Stomach (tissue), 9 donors: ENCODE results near the gene CDK2AP2. TPM values are rescaled to one million over a fixed set of nuclear protein-coding genes. Genes with fewer than 3 reads are reported as not detected.

Experiments
- DNase-seq, 2 donors: peaks; one replicate each; pipeline versions ENCODE4 v3.0.0 to v3.0.0-alpha.2; 2013 to 2019
- H3K27ac ChIP-seq, 5 donors: fragments of 200-600 bp in 4 of 5; sonication (generic) in 4 of 5; one replicate each; pipeline ENCODE4 v1.5.1; 2013 to 2019; ENCODE audit warnings: mild to moderate bottlenecking in 1 of 5, moderate library complexity in 1 of 5
- H3K27me3 ChIP-seq, 3 donors: fragments of 200-600 bp; sonication (generic); one replicate each; pipeline ENCODE4 v1.5.1; 2017 to 2019; ENCODE audit warnings: mixed run types in 1 of 3
- H3K36me3 ChIP-seq, 4 donors: fragments of 200-600 bp; sonication (generic); 1 replicate in 3 of 4; 2 replicates in 1 of 4; pipeline ENCODE4 v1.5.1; 2016 to 2019
- H3K4me1 ChIP-seq, 4 donors: fragments of 200-600 bp; sonication (generic); one replicate each; pipeline ENCODE4 v1.5.1; 2016 to 2019
- H3K4me3 ChIP-seq, 4 donors: fragments of 200-600 bp; sonication (generic) in 3 of 4; one replicate each; pipeline ENCODE4 v1.5.1; 2016 to 2019; ENCODE audit warnings: mild to moderate bottlenecking in 1 of 4
- H3K9me3 ChIP-seq, 4 donors: fragments of 200-600 bp; sonication (generic); one replicate each; pipeline ENCODE4 v1.5.1; 2016 to 2019
- EP300 ChIP-seq: sonication (generic); formaldehyde crosslinking; IDR thresholded peaks from one replicate; pipeline ENCODE4 v1.6.1; 2017; ENCODE audit warnings: antibody characterized with exemption
- POLR2A ChIP-seq, 4 donors: fragments of 450-650 bp; IDR thresholded peaks; one replicate each; pipeline ENCODE4 v1.6.1; 2016; ENCODE audit warnings: antibody characterized with exemption in 4 of 4, control low read depth in 2 of 4, mild to moderate bottlenecking in 1 of 4, moderate library complexity in 1 of 4
- POLR2AphosphoS5 ChIP-seq, 3 donors: sonication (generic); formaldehyde crosslinking; IDR thresholded peaks; one replicate each; pipeline ENCODE4 v1.6.1; 2016; ENCODE audit warnings: antibody characterized with exemption in 3 of 3
- WGBS, 5 donors: extraction: QIAGEN DNeasy Blood & Tissue Kit in 3 of 5; methylation state at CpG; one replicate each; pipeline versions ENCODE4 v1.1.5 to v1.1.7; 2013 to 2018; 5-methylcytosine and 5-hydroxymethylcytosine counted together
- intact Hi-C: fragments of 100-400 bp; cut with DNase I; formaldehyde crosslinking; loops from one replicate; pipeline ENCODE4 v1.15.1; 2023; ENCODE audit warnings: low total_unique reads
- polyA plus RNA-seq, 3 donors: library from polyadenylated mRNA; stranded (reverse); fragments of 200-250 nt; gene quantifications; one replicate each; pipeline ENCODE4 v1.2.3, GENCODE V29; 2013
- small RNA-seq, 4 donors: library from RNA; depleted of rRNA; stranded (forward); fragments of <200 nt; gene quantifications; one replicate each; pipeline ENCODE3, GENCODE V24; 2016
- total RNA-seq, 5 donors: library from RNA; depleted of rRNA; stranded (reverse); fragments of >200 nt; gene quantifications; one replicate each; pipeline versions ENCODE4 v1.1.0 to v1.2.3, GENCODE V29; 2014 to 2016
- TF ChIP-seq, protein P1 (sequence below), 7 experiments: fragments of 450-650 bp in 4 of 7; fragments of 200-600 bp in 3 of 7; sonication (generic) in 3 of 7; IDR thresholded peaks; one replicate each; pipeline ENCODE4 v1.5.1; 2016 to 2019; ENCODE audit warnings: antibody characterized with exemption in 7 of 7, control low read depth in 2 of 7, mild to moderate bottlenecking in 1 of 7
- donor health status: healthy with polysubstance abuse.
- donor health status: Bipolar disorder and iron deficiency.
- donor health status: healthy.

Gene CDK2AP2
- total and polyA plus RNA-seq, 8 donors, result 8.3 to 95.9 (median 62.3) TPM

DNA sequence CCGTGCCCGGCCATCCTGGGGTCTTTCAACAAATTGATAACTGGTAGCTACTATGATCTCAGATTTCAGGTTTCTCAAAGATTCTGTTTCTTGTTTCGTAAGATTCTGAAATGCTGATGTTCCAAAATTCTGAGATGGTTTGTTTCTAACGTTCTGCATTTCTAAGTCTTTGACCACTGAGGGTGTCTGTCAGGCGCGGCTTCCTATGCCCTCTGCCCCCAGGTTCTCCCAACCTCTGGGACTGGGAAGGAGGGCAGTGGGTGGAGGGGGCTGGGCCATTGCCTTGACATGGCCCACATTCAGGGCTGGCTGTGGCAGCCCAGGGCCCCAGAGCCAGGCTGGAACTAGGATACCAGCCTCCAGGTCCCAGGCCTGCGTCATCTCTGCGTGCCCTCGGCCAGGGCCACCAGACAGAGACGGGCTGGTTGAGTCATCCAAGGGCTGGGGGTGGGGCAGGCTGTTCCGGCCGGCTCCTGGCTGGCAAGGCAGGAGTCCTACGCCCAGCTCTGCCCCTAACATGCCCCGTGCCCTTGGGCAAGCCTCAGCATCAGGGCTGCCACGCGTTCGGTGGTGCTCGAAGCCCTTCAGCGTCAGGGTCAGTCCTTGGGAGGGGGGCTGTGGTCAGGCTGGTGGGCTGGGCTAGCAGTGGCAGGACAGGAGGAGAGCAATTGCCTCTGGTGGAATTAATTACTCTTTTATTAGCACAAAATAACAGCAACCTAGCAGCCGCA is 44.1 kb downstream of the CDK2AP2 start:
- H3K27me3 ChIP-seq, result no peaks in the 10 kb centered on the region
- 69 to 84% (median 80%) methylated on average over 12 to 20 of the region's 20 CpGs for WGBS, 5 donors
- H3K36me3 ChIP-seq, result peaks cover 0 to 5% (median 2%) of the 10 kb centered on the region in 4 donors
- intact Hi-C loops, result no loop called here
- peak overlapping the region; percentile 54 to 69 (median 60) for H3K4me3 ChIP-seq
- peak overlapping the region; percentile 79 to 96 (median 94) for H3K27ac ChIP-seq
- DNase-seq, result peak; percentile 48 to 54
- H3K9me3 ChIP-seq, result no peaks in the 10 kb centered on the region
- TF ChIP-seq POLR2AphosphoS5 (IDR thresholded peaks at IDR 0.05), result peak in 2 of 3 donors; percentile 27 to 36
- no peak for TF ChIP-seq POLR2A (IDR thresholded peaks at IDR 0.05)
- TF ChIP-seq, protein P1, sequence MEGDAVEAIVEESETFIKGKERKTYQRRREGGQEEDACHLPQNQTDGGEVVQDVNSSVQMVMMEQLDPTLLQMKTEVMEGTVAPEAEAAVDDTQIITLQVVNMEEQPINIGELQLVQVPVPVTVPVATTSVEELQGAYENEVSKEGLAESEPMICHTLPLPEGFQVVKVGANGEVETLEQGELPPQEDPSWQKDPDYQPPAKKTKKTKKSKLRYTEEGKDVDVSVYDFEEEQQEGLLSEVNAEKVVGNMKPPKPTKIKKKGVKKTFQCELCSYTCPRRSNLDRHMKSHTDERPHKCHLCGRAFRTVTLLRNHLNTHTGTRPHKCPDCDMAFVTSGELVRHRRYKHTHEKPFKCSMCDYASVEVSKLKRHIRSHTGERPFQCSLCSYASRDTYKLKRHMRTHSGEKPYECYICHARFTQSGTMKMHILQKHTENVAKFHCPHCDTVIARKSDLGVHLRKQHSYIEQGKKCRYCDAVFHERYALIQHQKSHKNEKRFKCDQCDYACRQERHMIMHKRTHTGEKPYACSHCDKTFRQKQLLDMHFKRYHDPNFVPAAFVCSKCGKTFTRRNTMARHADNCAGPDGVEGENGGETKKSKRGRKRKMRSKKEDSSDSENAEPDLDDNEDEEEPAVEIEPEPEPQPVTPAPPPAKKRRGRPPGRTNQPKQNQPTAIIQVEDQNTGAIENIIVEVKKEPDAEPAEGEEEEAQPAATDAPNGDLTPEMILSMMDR (IDR thresholded peaks at IDR 0.05), result no peak
- peaks cover 31 to 49% (median 47%) of the 10 kb centered on the region in 4 donors for H3K4me1 ChIP-seq

DNA sequence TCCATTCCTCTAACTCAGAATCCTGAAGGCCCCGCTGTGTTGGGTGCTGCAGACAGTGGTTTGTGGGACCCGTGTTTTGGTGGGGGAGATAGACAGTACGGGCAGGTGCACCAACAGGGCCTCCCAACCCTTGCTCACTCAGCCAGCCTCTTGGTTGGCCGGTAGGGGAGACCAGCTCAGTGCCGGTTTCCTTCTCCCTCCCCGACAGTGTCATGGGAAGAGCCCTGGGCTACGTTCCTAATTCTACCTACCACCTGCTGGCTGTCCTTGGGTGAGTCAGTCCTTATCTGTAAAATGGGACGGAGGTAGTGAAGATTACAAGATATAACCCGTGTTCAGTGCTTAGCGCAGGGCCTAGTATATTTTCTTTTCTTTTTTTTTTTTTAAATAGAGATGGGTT is 44.8 kb downstream of the CDK2AP2 start:
- intact Hi-C loops, result no loop called here
- TF ChIP-seq, protein P1 (IDR thresholded peaks at IDR 0.05), result no peak
- TF ChIP-seq POLR2AphosphoS5 (IDR thresholded peaks at IDR 0.05) (no peak), POLR2A (IDR thresholded peaks at IDR 0.05) (no peak), EP300 (no peak)
- H3K36me3 ChIP-seq, result peaks cover 0 to 5% (median 2%) of the 10 kb centered on the region in 4 donors
- H3K27ac ChIP-seq, result peak overlapping the region in 2 of 5 donors; percentile 94 to 96
- 82 to 91% (median 85%) methylated on average over 8 to 10 of the region's 10 CpGs for WGBS, 5 donors
- H3K27me3 ChIP-seq, result no peaks in the 10 kb centered on the region
- no peak overlapping the region for H3K4me3 ChIP-seq
- no peak for DNase-seq
- H3K4me1 ChIP-seq, result peaks cover 28 to 45% (median 43%) of the 10 kb centered on the region in 4 donors
- no peaks in the 10 kb centered on the region for H3K9me3 ChIP-seq

DNA sequence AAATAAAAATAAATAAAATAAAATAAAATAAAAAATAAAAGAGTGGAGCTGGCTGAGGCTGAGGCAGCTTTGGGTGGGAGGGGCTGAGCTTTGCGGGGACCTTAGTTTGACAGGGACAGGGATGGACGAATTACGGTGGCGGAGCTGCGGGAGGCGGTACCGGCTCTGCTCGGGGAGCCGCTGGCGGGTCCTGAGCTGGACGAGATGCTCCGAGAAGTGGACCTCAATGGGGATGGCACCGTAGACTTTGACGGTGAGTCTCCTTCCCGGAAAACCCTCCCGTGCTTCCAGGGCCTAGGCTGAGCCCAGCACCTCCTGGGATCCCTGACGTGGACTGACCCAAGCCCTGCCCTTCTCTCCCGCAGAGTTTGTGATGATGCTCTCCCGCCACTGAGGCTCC is 49.7 kb downstream of the CDK2AP2 start:
- no peak for DNase-seq
- Histone ChIP-seq H3K27ac (no peak overlapping the region), H3K9me3 (no peaks in the 10 kb centered on the region), H3K4me1 (peaks cover 0 to under 1% (median 0%) of the 10 kb centered on the region in 4 donors), H3K36me3 (no peaks in the 10 kb centered on the region), H3K4me3 (no peak overlapping the region), H3K27me3 (no peaks in the 10 kb centered on the region)
- intact Hi-C loops, result no loop called here
- TF ChIP-seq EP300 (no peak), POLR2AphosphoS5 (IDR thresholded peaks at IDR 0.05) (no peak), POLR2A (IDR thresholded peaks at IDR 0.05) (no peak)
- TF ChIP-seq, protein P1 (IDR thresholded peaks at IDR 0.05), result no peak
- WGBS, 5 donors, result 77 to 92% (median 89%) methylated on average over 17 to 19 of the region's 19 CpGs

DNA sequence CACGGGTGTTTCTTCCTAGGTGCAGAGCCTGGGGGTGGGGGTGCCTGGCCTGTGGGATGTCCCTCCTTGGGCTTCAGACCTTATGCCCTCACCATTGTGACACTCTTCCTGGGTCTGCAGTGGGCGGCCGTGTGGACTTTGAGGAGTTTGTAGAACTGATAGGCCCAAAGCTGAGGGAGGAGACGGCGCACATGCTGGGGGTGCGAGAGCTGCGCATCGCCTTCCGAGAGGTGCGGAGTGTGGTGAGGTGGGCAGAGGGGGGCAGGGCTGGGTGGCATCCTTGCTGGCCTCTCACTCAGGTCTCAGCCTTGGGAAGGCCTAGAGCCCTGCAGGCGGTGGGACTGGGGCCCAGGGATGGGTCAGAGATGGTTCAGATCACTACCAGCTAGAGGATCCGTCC is 50.5 kb downstream of the CDK2AP2 start:
- H3K9me3 ChIP-seq, result no peaks in the 10 kb centered on the region
- DNase-seq, result no peak
- intact Hi-C loops, result no loop called here
- no peaks in the 10 kb centered on the region for H3K36me3 ChIP-seq
- no peak overlapping the region for H3K27ac ChIP-seq
- no peak overlapping the region for H3K4me3 ChIP-seq
- 89 to 99% (median 94%) methylated on average over 7 to 12 of the region's 12 CpGs for WGBS, 5 donors
- H3K27me3 ChIP-seq, result no peaks in the 10 kb centered on the region
- H3K4me1 ChIP-seq, result peaks cover 0 to 8% (median 3%) of the 10 kb centered on the region in 4 donors
- TF ChIP-seq POLR2A (IDR thresholded peaks at IDR 0.05) (no peak), POLR2AphosphoS5 (IDR thresholded peaks at IDR 0.05) (no peak), EP300 (no peak)
- TF ChIP-seq, protein P1 (IDR thresholded peaks at IDR 0.05), result no peak

Small RNAs within 50 kb of the gene (small RNA-seq; reads per million reads assigned to genes)
- 0 reads per million in 4 donors for gene MIR6752

Other genes starting within 250 kb of the CDK2AP2 start
- 100 to 1,000 TPM in 4 of 5 donors, 10 to 100 TPM in 1; 53.8 to 266 (median 131) TPM for gene GRK2, start 241.7 kb downstream of the CDK2AP2 start, total RNA-seq
- gene GRK2, start 241.7 kb downstream of the CDK2AP2 start, polyA plus RNA-seq, result 10 to 100 TPM; 44.0 to 59.4 (median 46.5) TPM
- 10 to 100 TPM; 24.6 to 96.4 (median 42.6) TPM for gene ANKRD13D, start 218.9 kb downstream of the CDK2AP2 start, total RNA-seq
- gene ANKRD13D, start 218.9 kb downstream of the CDK2AP2 start, polyA plus RNA-seq, result 10 to 100 TPM; 18.5 to 61.3 (median 30.9) TPM
- 100 to 1,000 TPM in 3 of 5 donors, 10 to 100 TPM in 2; 23.5 to 217 (median 103) TPM for gene SSH3, start 204.6 kb downstream of the CDK2AP2 start, total RNA-seq
- 10 to 100 TPM; 18.8 to 34.3 (median 22.6) TPM for gene SSH3, start 204.6 kb downstream of the CDK2AP2 start, polyA plus RNA-seq
- gene POLD4, start 154.6 kb downstream of the CDK2AP2 start, total RNA-seq, result 100 to 1,000 TPM in 1 of 5 donors, 10 to 100 TPM in 4; 13.8 to 117 (median 54.8) TPM
- gene POLD4, start 154.6 kb downstream of the CDK2AP2 start, polyA plus RNA-seq, result 100 to 1,000 TPM; 129 to 316 (median 153) TPM
- gene CLCF1, start 134.6 kb downstream of the CDK2AP2 start, total RNA-seq, result 10 to 100 TPM in 3 of 5 donors, 1 to 10 TPM in 1, not detected in 1; 2.6 to 69.2 (median 17.8) TPM
- 1 to 10 TPM; 2.7 to 5.4 (median 3.2) TPM for gene CLCF1, start 134.6 kb downstream of the CDK2AP2 start, polyA plus RNA-seq
- 10 to 100 TPM in 4 of 5 donors, 1 to 10 TPM in 1; 7.0 to 88.9 (median 29.5) TPM for gene RAD9A, start 116.2 kb downstream of the CDK2AP2 start, total RNA-seq
- gene RAD9A, start 116.2 kb downstream of the CDK2AP2 start, polyA plus RNA-seq, result 10 to 100 TPM; 11.8 to 30.3 (median 17.0) TPM
- gene PPP1CA, start 106.3 kb downstream of the CDK2AP2 start, total RNA-seq, result 100 to 1,000 TPM in 2 of 5 donors, 10 to 100 TPM in 3; 28.6 to 229 (median 97.9) TPM
- gene PPP1CA, start 106.3 kb downstream of the CDK2AP2 start, polyA plus RNA-seq, result 100 to 1,000 TPM; 109 to 203 (median 153) TPM
- 10 to 100 TPM in 1 of 5 donors, 1 to 10 TPM in 3, under 1 TPM in 1; 0.29 to 12.0 (median 3.5) TPM for gene TBC1D10C, start 104.1 kb downstream of the CDK2AP2 start, total RNA-seq
- gene TBC1D10C, start 104.1 kb downstream of the CDK2AP2 start, polyA plus RNA-seq, result 1 to 10 TPM; 2.8 to 6.1 (median 5.5) TPM
- 10 to 100 TPM in 3 of 5 donors, 1 to 10 TPM in 1, under 1 TPM in 1; 0.29 to 33.3 (median 15.4) TPM for gene CARNS1, start 92.5 kb downstream of the CDK2AP2 start, total RNA-seq
- 1 to 10 TPM in 2 of 3 donors, under 1 TPM in 1; 0.88 to 3.4 (median 2.4) TPM for gene CARNS1, start 92.5 kb downstream of the CDK2AP2 start, polyA plus RNA-seq
- 100 to 1,000 TPM in 2 of 5 donors, 10 to 100 TPM in 3; 29.7 to 434 (median 82.3) TPM for gene RPS6KB2, start 79.7 kb downstream of the CDK2AP2 start, total RNA-seq
- gene RPS6KB2, start 79.7 kb downstream of the CDK2AP2 start, polyA plus RNA-seq, result 10 to 100 TPM; 49.3 to 74.1 (median 68.9) TPM
- gene PTPRCAP, start 70.5 kb downstream of the CDK2AP2 start, total RNA-seq, result 10 to 100 TPM in 1 of 5 donors, 1 to 10 TPM in 2, not detected in 2; 1.7 to 15.2 (median 3.5) TPM
- 10 to 100 TPM in 2 of 3 donors, 1 to 10 TPM in 1; 4.5 to 25.3 (median 20.2) TPM for gene PTPRCAP, start 70.5 kb downstream of the CDK2AP2 start, polyA plus RNA-seq
- 100 to 1,000 TPM in 2 of 5 donors, 10 to 100 TPM in 3; 48.3 to 160 (median 82.2) TPM for gene CORO1B, start 64.7 kb downstream of the CDK2AP2 start, total RNA-seq
- 100 to 1,000 TPM in 2 of 3 donors, 10 to 100 TPM in 1; 84.4 to 125 (median 104) TPM for gene CORO1B, start 64.7 kb downstream of the CDK2AP2 start, polyA plus RNA-seq
- gene GPR152, start 55.4 kb downstream of the CDK2AP2 start, total RNA-seq, result not detected
- not detected for gene GPR152, start 55.4 kb downstream of the CDK2AP2 start, polyA plus RNA-seq
- gene CABP4, start 52.8 kb downstream of the CDK2AP2 start, total RNA-seq, result under 1 TPM in 3 of 5 donors, not detected in 2; 0.43 to 0.73 (median 0.45) TPM
- 1 to 10 TPM in 2 of 3 donors, under 1 TPM in 1; 0.50 to 1.7 (median 1.7) TPM for gene CABP4, start 52.8 kb downstream of the CDK2AP2 start, polyA plus RNA-seq
- gene TMEM134, start 38.9 kb downstream of the CDK2AP2 start, total RNA-seq, result 100 to 1,000 TPM in 3 of 5 donors, 10 to 100 TPM in 2; 57.6 to 392 (median 174) TPM
- 100 to 1,000 TPM; 118 to 130 (median 126) TPM for gene TMEM134, start 38.9 kb downstream of the CDK2AP2 start, polyA plus RNA-seq
- gene AIP, start 25.1 kb downstream of the CDK2AP2 start, total RNA-seq, result 100 to 1,000 TPM in 1 of 5 donors, 10 to 100 TPM in 4; 36.4 to 140 (median 60.7) TPM
- gene AIP, start 25.1 kb downstream of the CDK2AP2 start, polyA plus RNA-seq, result 10 to 100 TPM; 75.5 to 86.6 (median 84.2) TPM
- gene PITPNM1, start 2.8 kb downstream of the CDK2AP2 start, total RNA-seq, result 100 to 1,000 TPM in 1 of 5 donors, 10 to 100 TPM in 4; 12.3 to 133 (median 42.4) TPM
- 10 to 100 TPM; 15.9 to 18.9 (median 17.3) TPM for gene PITPNM1, start 2.8 kb downstream of the CDK2AP2 start, polyA plus RNA-seq
- not detected for gene CABP2, start 15.3 kb upstream of the CDK2AP2 start, total RNA-seq
- not detected for gene CABP2, start 15.3 kb upstream of the CDK2AP2 start, polyA plus RNA-seq
- gene GSTP1, start 75.7 kb upstream of the CDK2AP2 start, total RNA-seq, result 100 to 1,000 TPM; 393 to 726 (median 523) TPM
- 1,000 to 10,000 TPM in 2 of 3 donors, 100 to 1,000 TPM in 1; 670 to 2,840 (median 1,703) TPM for gene GSTP1, start 75.7 kb upstream of the CDK2AP2 start, polyA plus RNA-seq
- gene NDUFV1, start 98.8 kb upstream of the CDK2AP2 start, total RNA-seq, result 100 to 1,000 TPM; 186 to 806 (median 497) TPM
- gene NDUFV1, start 98.8 kb upstream of the CDK2AP2 start, polyA plus RNA-seq, result 100 to 1,000 TPM; 148 to 193 (median 181) TPM
- gene NUDT8, start 121.8 kb upstream of the CDK2AP2 start, total RNA-seq, result 100 to 1,000 TPM in 1 of 5 donors, 1 to 10 TPM in 2, not detected in 2; 4.6 to 333 (median 8.8) TPM
- 10 to 100 TPM; 15.0 to 41.0 (median 19.5) TPM for gene NUDT8, start 121.8 kb upstream of the CDK2AP2 start, polyA plus RNA-seq
- gene TBX10, start 131.6 kb upstream of the CDK2AP2 start, total RNA-seq, result not detected
- not detected for gene TBX10, start 131.6 kb upstream of the CDK2AP2 start, polyA plus RNA-seq
- 10 to 100 TPM in 1 of 5 donors, 1 to 10 TPM in 2, under 1 TPM in 1, not detected in 1; 0.45 to 17.1 (median 1.1) TPM for gene ACY3, start 142.6 kb upstream of the CDK2AP2 start, total RNA-seq
- gene ACY3, start 142.6 kb upstream of the CDK2AP2 start, polyA plus RNA-seq, result 1 to 10 TPM; 7.5 to 9.1 (median 8.7) TPM
- gene ALDH3B2, start 166.5 kb upstream of the CDK2AP2 start, total RNA-seq, result under 1 TPM in 1 of 5 donors, not detected in 4; 0.89 TPM
- gene ALDH3B2, start 166.5 kb upstream of the CDK2AP2 start, polyA plus RNA-seq, result 10 to 100 TPM in 1 of 3 donors, not detected in 2; 23.5 TPM